ENCODE measurements around the gene TMEM144. TPM values are rescaled to one million over a fixed set of nuclear protein-coding genes. Genes with fewer than 3 reads are reported as not detected.

TMEM144 gene
- total RNA-seq, 1 donor from 2014 or later, result 4.1 TPM

GRCh38 chr4:158300012-158300411, 89.7 kb downstream of the TMEM144 start:
- H3K27ac ChIP-seq, result no peak overlapping the region
- no peak overlapping the region for H3K4me3 Mint-ChIP-seq
- H3K27me3 ChIP-seq, result no peaks in the 10 kb centered on the region
- no peaks in the 10 kb centered on the region for H3K27me3 Mint-ChIP-seq (ENCODE audit: insufficient read depth, low read depth)
- no peak for DNase-seq (ENCODE audit: low spot score)
- no peaks in the 10 kb centered on the region for H3F3A ChIP-seq (ENCODE audit: low read depth)
- H3K4me1 Mint-ChIP-seq, result no peaks in the 10 kb centered on the region
- H3K9me3 Mint-ChIP-seq, result no peaks in the 10 kb centered on the region
- H3K4me2 ChIP-seq, result no peak overlapping the region
- H3K4me1 ChIP-seq, result no peaks in the 10 kb centered on the region
- no peaks in the 10 kb centered on the region for H3K36me3 Mint-ChIP-seq
- no peaks in the 10 kb centered on the region for H3K36me3 ChIP-seq
- no peak overlapping the region for H2AFZ ChIP-seq (replicated peaks)
- H3K79me2 ChIP-seq (ENCODE audit: low read depth), result no peaks in the 10 kb centered on the region
- TF ChIP-seq EZH2 (IDR thresholded peaks at IDR 0.05), result no peak
- no peak for TF ChIP-seq EZH2phosphoT487 (IDR thresholded peaks at IDR 0.05)
- TF ChIP-seq, protein P1, sequence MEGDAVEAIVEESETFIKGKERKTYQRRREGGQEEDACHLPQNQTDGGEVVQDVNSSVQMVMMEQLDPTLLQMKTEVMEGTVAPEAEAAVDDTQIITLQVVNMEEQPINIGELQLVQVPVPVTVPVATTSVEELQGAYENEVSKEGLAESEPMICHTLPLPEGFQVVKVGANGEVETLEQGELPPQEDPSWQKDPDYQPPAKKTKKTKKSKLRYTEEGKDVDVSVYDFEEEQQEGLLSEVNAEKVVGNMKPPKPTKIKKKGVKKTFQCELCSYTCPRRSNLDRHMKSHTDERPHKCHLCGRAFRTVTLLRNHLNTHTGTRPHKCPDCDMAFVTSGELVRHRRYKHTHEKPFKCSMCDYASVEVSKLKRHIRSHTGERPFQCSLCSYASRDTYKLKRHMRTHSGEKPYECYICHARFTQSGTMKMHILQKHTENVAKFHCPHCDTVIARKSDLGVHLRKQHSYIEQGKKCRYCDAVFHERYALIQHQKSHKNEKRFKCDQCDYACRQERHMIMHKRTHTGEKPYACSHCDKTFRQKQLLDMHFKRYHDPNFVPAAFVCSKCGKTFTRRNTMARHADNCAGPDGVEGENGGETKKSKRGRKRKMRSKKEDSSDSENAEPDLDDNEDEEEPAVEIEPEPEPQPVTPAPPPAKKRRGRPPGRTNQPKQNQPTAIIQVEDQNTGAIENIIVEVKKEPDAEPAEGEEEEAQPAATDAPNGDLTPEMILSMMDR (IDR thresholded peaks at IDR 0.05), result no peak
- H4K20me1 ChIP-seq (ENCODE audit: low read depth), result no peaks in the 10 kb centered on the region
- H3K9me3 ChIP-seq (ENCODE audit: low read depth), result no peaks in the 10 kb centered on the region
- no peak overlapping the region for H3K4me3 ChIP-seq
- H3K9ac ChIP-seq, result no peak overlapping the region
- no peak overlapping the region for H3K27ac Mint-ChIP-seq

DNA sequence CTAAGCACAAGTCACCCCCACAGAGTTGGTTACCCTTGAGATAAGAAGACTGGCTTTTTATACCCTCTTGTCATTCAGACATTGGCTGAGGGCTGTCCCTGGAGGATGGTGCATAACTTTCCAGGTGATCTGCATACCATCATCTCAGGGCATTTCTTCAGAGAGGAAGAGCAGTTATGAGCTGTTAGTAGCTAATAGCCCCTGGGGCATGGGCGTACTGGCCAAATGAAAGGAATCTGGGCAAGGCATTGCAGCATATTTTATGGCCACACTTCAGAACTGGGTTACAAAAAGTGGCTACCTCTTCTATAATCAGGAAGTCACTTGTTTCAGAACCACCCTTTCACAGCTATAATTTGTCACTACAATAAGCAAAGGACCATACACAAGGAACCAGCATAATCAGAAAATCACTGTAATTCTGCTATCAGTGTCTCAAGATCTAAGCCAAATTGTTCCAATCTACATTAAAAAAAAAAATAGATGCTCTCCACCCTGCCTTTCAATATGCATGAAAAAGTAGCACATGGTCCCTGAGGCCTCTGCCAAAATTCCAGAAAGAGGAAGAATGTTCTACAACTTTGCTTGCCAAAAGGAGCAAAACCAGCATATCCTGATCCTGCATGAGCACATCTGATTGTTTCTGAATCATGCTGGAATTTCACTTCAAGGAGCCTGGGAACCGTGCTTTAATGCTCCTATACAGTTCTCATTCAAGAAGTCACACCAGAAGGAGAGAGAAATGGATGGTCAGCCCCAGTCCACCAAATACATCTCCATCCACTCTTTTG, 92.0 kb downstream of the TMEM144 start:
- H3K4me3 ChIP-seq, result no peak overlapping the region
- Mint-ChIP-seq H3K9me3 (no peaks in the 10 kb centered on the region), H3K27ac (no peak overlapping the region), H3K27me3 (ENCODE audit: insufficient read depth, low read depth) (no peaks in the 10 kb centered on the region), H3K36me3 (no peaks in the 10 kb centered on the region), H3K4me3 (no peak overlapping the region), H3K4me1 (no peaks in the 10 kb centered on the region)
- H3K4me1 ChIP-seq, result no peaks in the 10 kb centered on the region
- no peaks in the 10 kb centered on the region for H3K36me3 ChIP-seq
- DNase-seq (ENCODE audit: low spot score), result no peak
- no peaks in the 10 kb centered on the region for H4K20me1 ChIP-seq (ENCODE audit: low read depth)
- H3K4me2 ChIP-seq, result no peak overlapping the region
- no peaks in the 10 kb centered on the region for H3K9me3 ChIP-seq (ENCODE audit: low read depth)
- H3F3A ChIP-seq (ENCODE audit: low read depth), result no peaks in the 10 kb centered on the region
- no peak overlapping the region for H2AFZ ChIP-seq (replicated peaks)
- H3K79me2 ChIP-seq (ENCODE audit: low read depth), result no peaks in the 10 kb centered on the region
- no peak overlapping the region for H3K27ac ChIP-seq
- H3K9ac ChIP-seq, result no peak overlapping the region
- TF ChIP-seq, protein P1 (IDR thresholded peaks at IDR 0.05), result no peak
- no peak for TF ChIP-seq EZH2 (IDR thresholded peaks at IDR 0.05)
- no peak for TF ChIP-seq EZH2phosphoT487 (IDR thresholded peaks at IDR 0.05)
- no peaks in the 10 kb centered on the region for H3K27me3 ChIP-seq

GRCh38 chr4:158304694-158305093, 94.4 kb downstream of the TMEM144 start:
- no peak overlapping the region for H3K27ac Mint-ChIP-seq
- peaks cover 11% of the 10 kb centered on the region for H3K9me3 Mint-ChIP-seq
- H3K79me2 ChIP-seq (ENCODE audit: low read depth), result no peaks in the 10 kb centered on the region
- H3K4me1 Mint-ChIP-seq, result no peaks in the 10 kb centered on the region
- H3K4me3 Mint-ChIP-seq, result no peak overlapping the region
- DNase-seq (ENCODE audit: low spot score), result no peak
- no peak overlapping the region for H3K27ac ChIP-seq
- no peaks in the 10 kb centered on the region for H3K4me1 ChIP-seq
- H3K27me3 Mint-ChIP-seq (ENCODE audit: insufficient read depth, low read depth), result no peaks in the 10 kb centered on the region
- H3K36me3 ChIP-seq, result no peaks in the 10 kb centered on the region
- no peak overlapping the region for H2AFZ ChIP-seq (replicated peaks)
- H3K9me3 ChIP-seq (ENCODE audit: low read depth), result no peaks in the 10 kb centered on the region
- H3K4me2 ChIP-seq, result no peak overlapping the region
- no peaks in the 10 kb centered on the region for H3F3A ChIP-seq (ENCODE audit: low read depth)
- H3K9ac ChIP-seq, result no peak overlapping the region
- H3K36me3 Mint-ChIP-seq, result no peaks in the 10 kb centered on the region
- no peak overlapping the region for H3K4me3 ChIP-seq
- TF ChIP-seq, protein P1 (IDR thresholded peaks at IDR 0.05), result no peak
- H3K27me3 ChIP-seq, result no peaks in the 10 kb centered on the region
- H4K20me1 ChIP-seq (ENCODE audit: low read depth), result no peaks in the 10 kb centered on the region

Other genes with a start within 250 kb of the TMEM144 start
- gene GASK1B, start 37.5 kb upstream of the TMEM144 start, total RNA-seq (ENCODE audit: low replicate concordance), result not detected in 2 replicates

All from neural progenitor cell (in vitro differentiated cells).